Large intestine (tissue), 3 donors: ENCODE results near the gene MYL10. TPM values are rescaled to one million over a fixed set of nuclear protein-coding genes. Genes with fewer than 3 reads are reported as not detected.

Source experiments
- DNase-seq, 2 donors: peaks; one replicate each; pipeline versions ENCODE4 v3.0.0 to v3.0.0-alpha.2; 2013
- H3K27ac ChIP-seq: one replicate; pipeline ENCODE4 v1.5.1; 2013; ENCODE audit warnings: low read length
- H3K27me3 ChIP-seq: 2 replicates; pipeline ENCODE4 v1.6.1; 2013; ENCODE audit warnings: low read length; ENCODE audit not compliant: control insufficient read depth, insufficient read depth
- H3K36me3 ChIP-seq: 2 replicates; pipeline ENCODE4 v1.6.1; 2013; ENCODE audit warnings: low read length; ENCODE audit not compliant: control insufficient read depth, insufficient read depth
- H3K4me1 ChIP-seq: one replicate; pipeline ENCODE4 v1.6.1; 2013; ENCODE audit warnings: low read length; ENCODE audit not compliant: control insufficient read depth, insufficient read depth
- H3K4me3 ChIP-seq: one replicate; pipeline ENCODE4 v1.5.1; 2013; ENCODE audit warnings: low read length
- H3K9me3 ChIP-seq: one replicate; pipeline ENCODE4 v1.6.1; 2013; ENCODE audit warnings: mild to moderate bottlenecking, low read depth, low read length, moderate library complexity; ENCODE audit not compliant: control insufficient read depth
- WGBS: methylation state at CpG from one replicate; pipeline ENCODE4 v1.1.5; 2013; ENCODE audit warnings: low lambda C conversion rate; ENCODE audit not compliant: insufficient coverage; 5-methylcytosine and 5-hydroxymethylcytosine counted together
- polyA plus RNA-seq: library from polyadenylated mRNA; unstranded; fragments of 120-200 nt; gene quantifications from one replicate; pipeline ENCODE4 v1.2.1, GENCODE V29; 2013

MYL10 gene
- polyA plus RNA-seq, 1 donor = not detected

GRCh38 chr7:101589052-101589451 lies 40.0 kb downstream of the MYL10 start:
- no CpG with 5 or more reads among the region's 5 CpGs for WGBS
- no peaks in the 10 kb centered on the region for H3K9me3 ChIP-seq
- no peaks in the 10 kb centered on the region for H3K36me3 ChIP-seq
- DNase-seq = no peak
- no peak overlapping the region for H3K4me3 ChIP-seq
- H3K27me3 ChIP-seq = no peaks in the 10 kb centered on the region
- peaks cover 24% of the 10 kb centered on the region for H3K4me1 ChIP-seq
- no peak overlapping the region for H3K27ac ChIP-seq

- no peak overlapping the region for H3K4me3 ChIP-seq
- H3K9me3 ChIP-seq = peaks cover 2% of the 10 kb centered on the region
- no peaks in the 10 kb centered on the region for H3K27me3 ChIP-seq
- no peak for DNase-seq
- peaks cover 24% of the 10 kb centered on the region for H3K4me1 ChIP-seq
- H3K36me3 ChIP-seq = no peaks in the 10 kb centered on the region
- WGBS = no CpG with 5 or more reads among the region's 9 CpGs
- H3K27ac ChIP-seq = no peak overlapping the region
Observed at GRCh38 chr7:101588131-101588935, 40.8 kb downstream of the MYL10 start.

GRCh38 chr7:101586906-101587677 lies 42.0 kb downstream of the MYL10 start:
- peak in 1 of 2 donors; percentile 28 for DNase-seq
- Histone ChIP-seq H3K36me3 (no peaks in the 10 kb centered on the region), H3K27ac (peak overlapping the region; percentile 78), H3K4me1 (peaks cover 24% of the 10 kb centered on the region), H3K27me3 (no peaks in the 10 kb centered on the region), H3K9me3 (peaks cover 8% of the 10 kb centered on the region), H3K4me3 (no peak overlapping the region)
- WGBS = 20% methylated on average over 1 of the region's 12 CpGs

GRCh38 chr7:101586078-101586905 lies 42.8 kb downstream of the MYL10 start:
- peak overlapping the region; percentile 92 for H3K27ac ChIP-seq
- H3K27me3 ChIP-seq = no peaks in the 10 kb centered on the region
- H3K4me1 ChIP-seq = peaks cover 24% of the 10 kb centered on the region
- no CpG with 5 or more reads among the region's 18 CpGs for WGBS
- no peaks in the 10 kb centered on the region for H3K36me3 ChIP-seq
- H3K9me3 ChIP-seq = peaks cover 8% of the 10 kb centered on the region
- peak; percentile 93 to 98 for DNase-seq
- H3K4me3 ChIP-seq = no peak overlapping the region

GRCh38 chr7:101582971-101583370 lies 46.1 kb downstream of the MYL10 start:
- Histone ChIP-seq H3K27me3 (no peaks in the 10 kb centered on the region), H3K4me3 (no peak overlapping the region), H3K9me3 (peaks cover 8% of the 10 kb centered on the region), H3K36me3 (no peaks in the 10 kb centered on the region), H3K4me1 (peaks cover 24% of the 10 kb centered on the region), H3K27ac (no peak overlapping the region)
- no CpG with 5 or more reads among the region's 3 CpGs for WGBS
- DNase-seq = no peak

GRCh38 chr7:101581891-101582290 lies 47.2 kb downstream of the MYL10 start:
- H3K27me3 ChIP-seq = no peaks in the 10 kb centered on the region
- no peak for DNase-seq
- no peaks in the 10 kb centered on the region for H3K36me3 ChIP-seq
- no peak overlapping the region for H3K4me3 ChIP-seq
- no CpG with 5 or more reads among the region's 10 CpGs for WGBS
- peaks cover 8% of the 10 kb centered on the region for H3K9me3 ChIP-seq
- H3K4me1 ChIP-seq = peaks cover 19% of the 10 kb centered on the region
- no peak overlapping the region for H3K27ac ChIP-seq

GRCh38 chr7:101580596-101580995 lies 48.5 kb downstream of the MYL10 start:
- DNase-seq = no peak
- H3K27me3 ChIP-seq = no peaks in the 10 kb centered on the region
- H3K27ac ChIP-seq = no peak overlapping the region
- no CpG with 5 or more reads among the region's 7 CpGs for WGBS
- H3K9me3 ChIP-seq = peaks cover 8% of the 10 kb centered on the region
- no peak overlapping the region for H3K4me3 ChIP-seq
- no peaks in the 10 kb centered on the region for H3K36me3 ChIP-seq
- H3K4me1 ChIP-seq = peaks cover 9% of the 10 kb centered on the region

GRCh38 chr7:101578552-101578951 lies 50.5 kb downstream of the MYL10 start:
- no peaks in the 10 kb centered on the region for H3K27me3 ChIP-seq
- H3K27ac ChIP-seq = no peak overlapping the region
- H3K36me3 ChIP-seq = no peaks in the 10 kb centered on the region
- no peak overlapping the region for H3K4me3 ChIP-seq
- peaks cover 8% of the 10 kb centered on the region for H3K9me3 ChIP-seq
- H3K4me1 ChIP-seq = no peaks in the 10 kb centered on the region
- no CpG with 5 or more reads among the region's 1 CpG for WGBS
- no peak for DNase-seq

- Histone ChIP-seq H3K27me3 (no peaks in the 10 kb centered on the region), H3K4me1 (no peaks in the 10 kb centered on the region), H3K27ac (no peak overlapping the region), H3K36me3 (no peaks in the 10 kb centered on the region), H3K4me3 (no peak overlapping the region), H3K9me3 (peaks cover 3% of the 10 kb centered on the region)
- DNase-seq = no peak
- no CpG with 5 or more reads among the region's 3 CpGs for WGBS
Observed at GRCh38 chr7:101576998-101577397, 52.1 kb downstream of the MYL10 start.

- no peak overlapping the region for H3K4me3 ChIP-seq
- no peaks in the 10 kb centered on the region for H3K4me1 ChIP-seq
- H3K36me3 ChIP-seq = no peaks in the 10 kb centered on the region
- no peaks in the 10 kb centered on the region for H3K27me3 ChIP-seq
- peaks cover 3% of the 10 kb centered on the region for H3K9me3 ChIP-seq
- no peak for DNase-seq
- no peak overlapping the region for H3K27ac ChIP-seq
Observed at GRCh38 chr7:101575721-101576120, 53.4 kb downstream of the MYL10 start.
